Endothelial cell of umbilical vein (primary cell): ENCODE results near the gene ATP5ME.

Experiments
- CTCF ChIP-seq, 2 donors: IDR thresholded peaks; 1 replicate in 1 of 2; 2 replicates in 1 of 2; pipeline ENCODE4 v1.5.1; 2011; ENCODE audit warnings: low read length in 2 of 2, mild to moderate bottlenecking in 2 of 2, moderate library complexity in 2 of 2, control low read depth in 1 of 2, inconsistent platforms in 1 of 2, low read depth in 1 of 2; ENCODE audit not compliant: insufficient read depth in 1 of 2; ENCODE audit errors: extremely low read depth in 1 of 2
- EZH2 ChIP-seq: IDR thresholded peaks from 2 replicates; pipeline ENCODE4 v1.6.1; 2012; ENCODE audit warnings: borderline replicate concordance, low read depth, mild to moderate bottlenecking, moderate library complexity, low read length, inconsistent platforms; ENCODE audit not compliant: severe bottlenecking
- JUN ChIP-seq: IDR thresholded peaks from 2 replicates; pipeline ENCODE4 v1.6.1; 2011; ENCODE audit warnings: borderline replicate concordance, low read depth; ENCODE audit not compliant: insufficient read length, insufficient read depth
- POLR2A ChIP-seq: IDR thresholded peaks from 2 replicates; pipeline ENCODE4 v1.6.1; 2012; ENCODE audit warnings: low read depth, mild to moderate bottlenecking, control low read depth, low read length
- POLR2AphosphoS5 ChIP-seq: IDR thresholded peaks from 2 replicates; pipeline ENCODE4 v1.6.1; 2012; ENCODE audit warnings: low read depth, mild to moderate bottlenecking, control low read depth, low read length, moderate library complexity; ENCODE audit not compliant: insufficient read depth

DNA sequence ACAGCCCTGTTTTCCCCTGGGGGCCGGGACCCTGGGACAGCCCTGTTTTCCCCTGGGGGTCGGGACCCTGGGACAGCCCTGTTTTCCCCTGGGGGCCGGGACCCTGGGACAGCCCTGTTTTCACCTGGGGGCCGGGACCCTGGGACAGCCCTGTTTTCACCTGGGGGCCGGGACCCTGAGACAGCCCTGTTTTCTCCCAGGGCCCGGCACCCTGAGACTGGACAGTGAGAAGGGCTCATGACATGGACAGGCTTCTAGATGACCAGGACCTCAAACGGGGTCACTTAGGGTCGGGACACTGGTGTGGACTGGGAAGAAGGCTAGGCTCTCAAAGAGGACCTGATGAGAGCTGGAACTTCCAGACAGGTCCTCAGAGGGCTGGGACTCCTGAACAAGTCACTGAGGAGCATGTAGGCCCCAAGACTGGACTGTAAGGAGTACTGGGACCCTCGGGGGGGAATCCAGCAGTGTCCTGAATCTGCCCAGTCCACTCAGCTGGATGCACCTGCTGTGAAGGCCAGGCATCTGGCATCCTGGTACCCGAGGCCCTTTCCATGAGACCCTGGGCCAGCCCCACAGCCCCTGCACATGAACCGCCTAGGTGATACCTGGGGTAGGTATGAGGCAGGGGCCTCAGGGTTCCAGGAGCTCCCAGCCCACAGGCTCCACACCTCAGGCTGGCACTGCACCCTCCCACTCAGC lies 34.0 kb upstream of the ATP5ME start:
- TF ChIP-seq POLR2AphosphoS5 (no peak), POLR2A (no peak), CTCF (IDR thresholded peaks at IDR 0.05; ENCODE audit: extremely low read depth in 1 of 2, insufficient read depth in 1 of 2, low read depth in 1 of 2, low read length in 2 of 2) (no peak), EZH2 (no peak), JUN (no peak)
